ENCODE results near the gene PSMB8. TPM values are rescaled to one million over a fixed set of nuclear protein-coding genes. Genes with fewer than 3 reads are reported as not detected.

Gene PSMB8
- total RNA-seq, 2 experiments from 2014 or later: 120 to 121 TPM

- peaks cover 91% of the 10 kb centered on the region for H3K4me1 Mint-ChIP-seq (ENCODE audit: low read depth)
Measured at GRCh38 chr6:32839356-32839755, 4.5 kb downstream of the PSMB8 start.

GRCh38 chr6:32838114-32838958, 5.5 kb downstream of the PSMB8 start, which contains the start of gene TAP2:
TSS of gene TAP2 (minus strand) at chr6:32838739. CDS start at chr6:32838233, 506 bp downstream.
- DNase-seq (peak; percentile 93 to 99 (median 98)), ATAC-seq (ENCODE audit: poor library complexity) (peak; percentile 86)
- Histone ChIP-seq H3K9me3 (ENCODE audit: control insufficient read depth in 1 of 2, insufficient read depth in 1 of 2, low read length in 2 of 2) (no peaks in the 10 kb centered on the region), H3K4me1 (ENCODE audit: insufficient read depth, low read length) (peaks cover 67% of the 10 kb centered on the region), H3K36me3 (ENCODE audit: insufficient read depth, low read length) (peaks cover 64% of the 10 kb centered on the region), H3K4me3 (ENCODE audit: low read length) (peak within 1 kb of the TSS; percentile 77), H3K27ac (ENCODE audit: low read depth in 1 of 2, low read length in 2 of 2) (peak within 1 kb of the TSS; percentile 76 to 87), H3K27me3 (ENCODE audit: control insufficient read depth in 1 of 2, insufficient read depth in 2 of 2, low read length in 2 of 2) (no peaks in the 10 kb centered on the region)
- CTCF ChIA-PET: interaction anchor here (0.6 to 6.8 kb wide), 35 partner anchors 9 to 425 kb away, joined by 3 to 288 read pairs (median 6); partner anchors contain the start of genes BRD2, HLA-DMA, HLA-DMB and PSMB9
- H3K4me1 Mint-ChIP-seq (ENCODE audit: low read depth): peaks cover 94% of the 10 kb centered on the region
- H3K9me3 Mint-ChIP-seq: no peaks in the 10 kb centered on the region
- peak within 1 kb of the TSS; percentile 97 for H3K4me3 Mint-ChIP-seq
- H3K27ac Mint-ChIP-seq: peak within 1 kb of the TSS; percentile 99
- peak; percentile 93 for TF ChIP-seq CTCF (IDR thresholded peaks at IDR 0.05)
- POLR2A ChIA-PET: interaction anchor here (0.6 to 11.2 kb wide), 19 partner anchors 9 to 866 kb away, joined by 3 to 901 read pairs (median 6); partner anchors contain the start of genes ATF6B, BRD2, DXO and HLA-DMA
- intact Hi-C loops (cut with DNase I, micrococcal nuclease): loop anchor here (1.0 to 2.0 kb wide), 3 partner anchors 16 to 134 kb away; partner anchors contain the start of gene PSMB9 (in 2 of the 2)
- peaks cover 87% of the 10 kb centered on the region for H3K36me3 Mint-ChIP-seq (ENCODE audit: low read depth)
- H3K27me3 Mint-ChIP-seq: no peaks in the 10 kb centered on the region

More at GRCh38 chr6:32839356-32839755, 4.5 kb downstream of the PSMB8 start:
- DNase-seq (peak in 1 of 14 experiments; percentile 26), ATAC-seq (ENCODE audit: poor library complexity) (no peak)
- no peaks in the 10 kb centered on the region for H3K27me3 Mint-ChIP-seq
- intact Hi-C loops (cut with DNase I, micrococcal nuclease): loop anchor here in 1 of 2 experiments (2.0 kb wide), 1 partner anchor 133 kb away; no protein-coding TSS in a partner anchor
- Histone ChIP-seq H3K27ac (ENCODE audit: low read depth in 1 of 2, low read length in 2 of 2) (peak overlapping the region in 1 of 2 donors; percentile 30), H3K4me3 (ENCODE audit: low read length) (no peak overlapping the region), H3K4me1 (ENCODE audit: insufficient read depth, low read length) (peaks cover 67% of the 10 kb centered on the region), H3K9me3 (ENCODE audit: control insufficient read depth in 1 of 2, insufficient read depth in 1 of 2, low read length in 2 of 2) (no peaks in the 10 kb centered on the region), H3K36me3 (ENCODE audit: insufficient read depth, low read length) (peaks cover 54% of the 10 kb centered on the region), H3K27me3 (ENCODE audit: control insufficient read depth in 1 of 2, insufficient read depth in 2 of 2, low read length in 2 of 2) (no peaks in the 10 kb centered on the region)
- H3K9me3 Mint-ChIP-seq: no peaks in the 10 kb centered on the region
- no peak for TF ChIP-seq CTCF (IDR thresholded peaks at IDR 0.05)
- peaks cover 87% of the 10 kb centered on the region for H3K36me3 Mint-ChIP-seq (ENCODE audit: low read depth)
- POLR2A ChIA-PET: interaction anchor here (1.3 to 11.2 kb wide), 9 partner anchors 11 to 150 kb away, joined by 3 to 901 read pairs (median 16); partner anchors contain the start of genes BRD2, HLA-DMA, PSMB9 and TAP1
- peak overlapping the region; percentile 97 for H3K4me3 Mint-ChIP-seq
- peak overlapping the region; percentile 99 for H3K27ac Mint-ChIP-seq
- CTCF ChIA-PET: interaction anchor here (0.6 to 6.8 kb wide), 22 partner anchors 11 to 550 kb away, joined by 3 to 288 read pairs (median 8); partner anchors contain the start of genes BRD2, HLA-DMA, HLA-DMB and PSMB9

DNA sequence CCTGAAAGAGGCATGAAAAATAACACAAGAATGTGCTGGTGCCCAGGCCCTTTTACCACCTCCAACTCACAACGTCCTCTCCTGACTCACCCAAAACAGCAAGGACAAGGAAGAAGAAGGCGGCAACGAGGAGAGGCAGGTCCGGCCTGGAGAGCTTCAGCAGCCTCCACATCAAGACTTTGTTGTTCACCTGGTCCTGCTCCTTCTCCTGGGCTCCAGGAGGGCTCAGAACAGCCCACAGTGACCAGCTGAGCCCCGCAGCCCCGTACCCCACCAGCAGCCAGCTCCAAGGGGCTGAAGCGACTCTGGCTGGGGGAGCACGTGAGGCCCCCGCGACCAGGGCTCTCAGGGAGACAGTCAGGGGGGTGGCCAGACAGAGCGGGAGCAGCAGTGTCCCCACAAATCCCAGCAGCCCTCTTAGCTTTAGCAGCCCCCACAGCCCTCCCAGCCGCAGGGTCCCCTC, 6.2 kb downstream of the PSMB8 start:
- DNase-seq (no peak), ATAC-seq (ENCODE audit: poor library complexity) (no peak)
- Histone ChIP-seq H3K27ac (ENCODE audit: low read depth in 1 of 2, low read length in 2 of 2) (peak overlapping the region; percentile 76 to 87), H3K4me1 (ENCODE audit: insufficient read depth, low read length) (peaks cover 63% of the 10 kb centered on the region), H3K9me3 (ENCODE audit: control insufficient read depth in 1 of 2, insufficient read depth in 1 of 2, low read length in 2 of 2) (no peaks in the 10 kb centered on the region), H3K27me3 (ENCODE audit: control insufficient read depth in 1 of 2, insufficient read depth in 2 of 2, low read length in 2 of 2) (no peaks in the 10 kb centered on the region), H3K36me3 (ENCODE audit: insufficient read depth, low read length) (peaks cover 68% of the 10 kb centered on the region), H3K4me3 (ENCODE audit: low read length) (peak overlapping the region; percentile 77)
- ChIA-PET POLR2A (interaction anchor here (0.7 to 11.2 kb wide), 14 partner anchors 9 to 866 kb away, joined by 3 to 901 read pairs (median 12); partner anchors contain the start of genes BRD2, DXO, HLA-DMA and PSMB9), CTCF (interaction anchor here (0.9 to 6.8 kb wide), 10 partner anchors 10 to 146 kb away, joined by 3 to 288 read pairs (median 10); partner anchors contain the start of genes PSMB9 and TAP1)
- peak overlapping the region; percentile 97 for H3K4me3 Mint-ChIP-seq
- H3K27ac Mint-ChIP-seq: peak overlapping the region; percentile 99
- H3K9me3 Mint-ChIP-seq: no peaks in the 10 kb centered on the region
- H3K4me1 Mint-ChIP-seq (ENCODE audit: low read depth): peaks cover 94% of the 10 kb centered on the region
- intact Hi-C loops (cut with DNase I, micrococcal nuclease): loop anchor here (1.0 to 2.0 kb wide), 3 partner anchors 17 to 135 kb away; partner anchors contain the start of gene PSMB9 (in 2 of the 2)
- H3K27me3 Mint-ChIP-seq: no peaks in the 10 kb centered on the region
- peaks cover 87% of the 10 kb centered on the region for H3K36me3 Mint-ChIP-seq (ENCODE audit: low read depth)
- TF ChIP-seq CTCF (IDR thresholded peaks at IDR 0.05): no peak

Data from CD4-positive, alpha-beta T cell (primary cell).